NCI-H2196 (cell line): Measurements from ENCODE around the gene PIRT.

Source experiments
- DNase-seq: peaks from one replicate; lab custom pipeline; 2025; ENCODE audit not compliant: unreplicated experiment; lab: John Stamatoyannopoulos, UW

PIRT gene

GRCh38 chr17:10790491-10791401, 47.1 kb downstream of the PIRT start:
- no peak for DNase-seq

DNA sequence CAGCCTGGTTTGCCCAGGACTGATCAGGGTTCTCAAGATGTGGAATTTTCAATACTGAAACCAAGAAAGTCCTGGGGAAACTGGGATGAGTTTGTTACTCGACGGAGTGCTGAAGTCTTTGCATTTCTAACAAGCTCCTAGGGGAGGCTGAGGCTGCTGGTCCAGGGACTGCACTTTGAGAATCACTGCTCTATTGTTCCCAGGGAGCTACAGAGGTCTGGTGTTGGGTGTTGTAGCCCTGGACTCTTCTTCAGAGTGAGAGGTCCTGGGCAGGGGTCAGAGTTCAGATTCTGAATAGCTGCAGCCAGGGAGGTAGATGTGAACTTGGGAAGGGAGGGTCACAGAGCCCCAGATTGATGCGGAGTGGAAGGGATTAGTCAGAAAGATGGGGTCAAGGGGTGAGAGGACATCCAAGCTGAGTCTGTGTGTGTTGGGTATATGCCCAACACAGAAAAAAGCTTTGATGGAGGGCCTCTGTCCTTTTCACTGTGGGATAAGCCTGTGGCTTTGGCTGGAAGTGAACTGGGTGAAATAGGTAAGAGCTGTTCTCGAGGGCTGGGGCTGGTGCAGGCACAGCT, 48.1 kb downstream of the PIRT start:
- no peak for DNase-seq

- no peak for DNase-seq
These were observed 50.4 kb downstream of the PIRT start for GRCh38 chr17:10787306-10788045.

- no peak for DNase-seq
These were observed 52.6 kb downstream of the PIRT start for GRCh38 chr17:10785295-10785694.

DNA sequence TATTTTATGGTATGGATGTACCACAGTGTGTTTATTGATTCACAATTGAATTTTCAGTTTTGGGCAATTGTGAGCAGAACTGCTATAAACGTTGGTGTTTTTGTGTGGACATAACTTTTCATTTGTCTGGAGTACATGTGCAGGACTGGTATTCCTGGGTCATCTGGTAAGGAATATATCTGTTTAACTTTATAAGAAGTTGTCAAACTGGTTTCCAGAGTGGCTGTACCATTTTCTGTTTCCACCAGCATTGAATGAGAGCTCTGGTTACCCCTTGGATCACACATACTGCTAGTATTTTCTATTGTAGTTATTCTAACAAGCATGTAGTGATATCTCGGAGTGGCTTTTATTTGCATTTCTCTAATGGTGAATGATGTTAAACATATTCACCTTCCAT, 58.3 kb downstream of the PIRT start:
- DNase-seq, result no peak

GRCh38 chr17:10777890-10778289, 60.0 kb downstream of the PIRT start:
- DNase-seq, result no peak

- DNase-seq, result no peak
These were observed 60.6 kb downstream of the PIRT start for GRCh38 chr17:10777131-10777807.

GRCh38 chr17:10776381-10776780, 61.5 kb downstream of the PIRT start:
- no peak for DNase-seq

DNA sequence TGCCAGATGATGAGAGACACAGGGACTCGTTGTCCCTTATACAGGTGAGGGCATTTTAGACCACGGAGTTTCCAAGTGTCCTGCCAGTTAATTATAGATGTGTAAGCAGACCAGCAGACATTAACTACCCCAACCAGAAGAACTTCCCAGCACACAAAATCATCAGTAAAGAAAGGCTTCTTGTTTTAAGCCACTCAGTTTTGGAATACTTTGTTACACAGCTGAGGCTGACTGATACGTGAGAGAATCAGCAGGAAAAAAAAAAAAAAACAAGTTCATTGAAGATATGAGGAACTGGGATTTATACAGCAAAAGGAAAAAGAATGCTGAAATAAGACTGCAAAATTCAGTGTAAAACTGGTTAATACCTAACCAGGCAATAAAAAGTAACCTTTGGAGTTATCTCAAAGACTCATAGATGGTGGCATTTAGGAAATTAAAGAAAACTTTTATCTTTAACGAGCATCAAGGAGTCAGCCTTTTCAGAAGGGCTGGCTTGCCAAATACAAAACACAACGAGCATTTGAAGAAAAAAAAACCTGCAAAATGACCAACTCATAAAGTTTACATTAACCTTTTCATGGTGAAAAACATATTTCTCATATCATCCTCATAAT, 62.0 kb downstream of the PIRT start:
- DNase-seq, result no peak

DNA sequence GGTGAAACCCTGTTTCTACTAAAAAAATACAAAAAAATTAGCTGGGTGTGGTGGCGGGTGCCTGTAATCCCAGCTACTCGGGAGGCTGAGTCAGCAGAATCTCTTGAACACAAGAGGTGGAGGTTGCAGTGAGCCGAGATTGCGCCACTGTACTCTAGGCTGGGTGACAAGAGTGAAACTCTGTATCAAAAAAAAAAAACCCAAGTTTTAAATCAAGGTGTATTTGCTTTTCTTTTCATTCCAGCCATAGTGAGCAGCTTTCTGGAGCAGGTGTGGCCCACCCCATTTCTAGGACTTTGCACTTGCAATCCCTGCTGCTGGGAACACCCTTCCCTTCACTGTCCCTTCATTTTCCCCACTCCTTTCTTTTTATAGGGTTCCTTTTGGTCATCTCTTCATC, 62.8 kb downstream of the PIRT start:
- DNase-seq, result no peak

GRCh38 chr17:10773391-10773790, 64.5 kb downstream of the PIRT start:
- DNase-seq, result no peak
